NT2/D1 (cell line): ENCODE data around the gene ALPK3.

ENCODE experiments used
- YY1 ChIP-seq: IDR thresholded peaks from 2 replicates; pipeline ENCODE4 v1.6.1; 2011; ENCODE audit not compliant: insufficient read length, insufficient read depth
- ZNF274 ChIP-seq: IDR thresholded peaks from 2 replicates; pipeline ENCODE4 v1.6.1; 2011; ENCODE audit warnings: mild to moderate bottlenecking, low read depth, low read length

GRCh38 chr15:84911879-84912660 lies 94.9 kb downstream of the ALPK3 start:
- no peak for TF ChIP-seq ZNF274
- no peak for TF ChIP-seq YY1
